Tongue (tissue), 2 donors: ENCODE results near the gene HLA-DQA1. TPM values are rescaled to one million over a fixed set of nuclear protein-coding genes. Genes with fewer than 3 reads are reported as not detected.
A peak's percentile ranks its signal among the peaks of the same experiment; 100 is the strongest.
"Not testable (repeated sequence)": the region's sequence is repeated elsewhere in the genome, so short reads cannot be mapped to it uniquely, and the experiment has no call there.

ENCODE experiments used
- DNase-seq: peaks from one replicate; pipeline ENCODE4 v3.0.0-alpha.2; 2015
- total RNA-seq: library from RNA; depleted of rRNA; stranded (reverse); fragments of >200 nt; gene quantifications from one replicate; pipeline ENCODE4 v1.2.3, GENCODE V29; 2014

Gene HLA-DQA1
- total RNA-seq, 1 donor from 2014 or later = not detected

GRCh38 chr6:32659856-32660595, 22.8 kb downstream of the HLA-DQA1 start:
- DNase-seq = no peak

DNA sequence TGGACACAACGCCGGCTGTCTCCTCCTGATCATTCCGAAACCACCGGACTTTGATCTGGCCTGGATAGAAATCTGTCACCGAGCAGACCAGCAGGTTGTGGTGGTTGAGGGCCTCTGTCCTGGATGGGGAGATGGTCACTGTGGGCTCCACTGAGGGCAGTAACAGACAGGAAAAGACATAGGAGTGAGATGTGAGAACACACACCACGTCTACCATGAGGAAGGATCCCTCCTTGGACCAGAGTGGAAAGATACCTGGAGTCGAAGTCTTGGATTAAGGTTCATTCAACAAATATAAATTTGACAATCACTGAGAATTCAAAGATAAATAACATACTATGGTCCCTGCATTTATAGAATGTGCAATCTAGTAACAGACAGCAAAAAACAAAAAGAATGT, 24.9 kb downstream of the HLA-DQA1 start:
- DNase-seq = no peak

DNA sequence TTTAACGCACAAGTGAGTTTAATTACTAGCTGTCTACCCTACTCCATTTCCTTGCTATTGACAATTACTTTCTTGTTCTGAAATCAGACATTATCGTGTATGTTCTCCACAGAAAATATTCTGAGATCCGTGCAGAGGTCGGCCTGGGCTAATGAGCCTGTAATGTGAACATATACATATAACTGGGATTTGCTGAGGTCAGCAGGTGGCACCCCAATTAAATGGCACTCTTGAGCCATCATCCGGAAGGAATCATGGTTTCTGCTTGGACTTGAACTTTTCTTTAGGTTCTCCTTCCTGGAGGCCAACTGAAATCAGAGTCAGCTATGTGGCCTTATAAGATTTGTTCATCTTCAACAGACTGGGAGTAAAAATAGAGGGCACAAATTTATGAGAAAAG, 25.6 kb downstream of the HLA-DQA1 start:
- DNase-seq = no peak

DNA sequence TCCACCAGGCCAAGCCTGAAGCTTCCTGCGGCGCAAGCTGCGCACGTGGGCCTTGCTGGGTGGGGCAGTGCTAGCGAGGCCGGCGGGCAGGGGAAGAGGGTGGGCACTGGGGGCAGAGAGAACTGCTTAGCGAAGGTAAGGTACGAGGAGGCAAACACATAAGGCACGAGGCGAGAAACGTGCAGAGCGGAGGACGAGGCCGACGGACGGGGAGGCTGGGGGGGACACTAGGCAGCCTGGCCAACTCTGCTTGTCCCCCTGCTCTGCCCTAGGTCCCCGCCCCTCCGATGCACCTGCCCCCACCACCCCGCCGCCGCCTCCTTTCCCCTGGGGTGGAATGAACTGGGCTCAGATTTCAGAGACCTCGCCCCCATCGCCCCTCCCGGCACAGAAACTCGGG, 27.1 kb downstream of the HLA-DQA1 start:
- no peak for DNase-seq

- DNase-seq = no peak
These were observed 27.7 kb downstream of the HLA-DQA1 start for GRCh38 chr6:32664827-32665362.

DNA sequence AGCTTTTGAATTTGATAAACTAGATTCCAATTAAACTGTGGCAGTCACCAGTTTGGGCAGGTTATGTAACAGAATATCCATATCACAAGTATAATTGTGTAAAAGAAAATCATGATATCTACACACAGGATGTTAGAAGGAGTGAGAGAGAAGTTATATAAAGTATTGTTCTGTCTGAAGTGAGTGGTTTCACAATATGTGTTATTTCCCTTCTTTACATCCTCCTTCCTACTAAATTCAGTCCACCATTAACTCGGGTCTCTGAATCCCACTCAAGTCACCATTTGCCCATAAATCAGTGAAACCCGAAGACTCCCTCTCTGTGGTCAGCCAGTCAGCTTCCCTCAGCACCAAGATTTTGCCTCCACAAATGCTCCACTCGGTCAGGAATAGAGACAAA, 28.5 kb downstream of the HLA-DQA1 start:
- DNase-seq = no peak

- DNase-seq = peak; percentile 61
These were observed 29.5 kb downstream of the HLA-DQA1 start, which contains the start of gene HLA-DQB1 for GRCh38 chr6:32666420-32667300. Gene HLA-DQB1 (minus strand): TSS chr6:32666657. CDS start chr6:32666607, 50 bp downstream.

DNA sequence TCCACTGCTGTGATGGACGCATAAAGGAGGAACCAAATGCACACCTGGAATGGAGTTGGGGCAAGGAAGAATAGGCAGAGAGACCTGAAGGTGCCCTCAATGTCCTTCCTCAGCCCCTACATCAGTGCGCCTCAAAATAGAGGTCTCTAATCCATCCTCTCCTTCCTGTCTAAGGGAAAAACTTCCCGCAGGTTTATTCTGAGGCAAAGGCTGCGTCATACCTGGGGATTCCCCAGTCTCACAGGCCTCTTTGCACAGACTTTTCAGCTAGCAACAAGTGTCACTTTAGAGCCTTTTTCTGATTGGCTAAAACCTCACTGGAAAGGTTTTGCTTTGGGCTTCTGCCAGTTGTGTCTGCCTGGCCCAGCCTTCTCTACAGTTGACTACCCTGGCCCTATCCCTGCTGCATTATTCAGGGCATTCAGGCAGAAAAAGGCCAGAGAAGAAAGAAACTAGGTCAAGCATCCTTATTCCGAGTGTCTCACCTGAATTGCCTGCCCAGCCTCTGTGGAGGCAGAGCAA, 31.1 kb downstream of the HLA-DQA1 start:
- peak; percentile 48 for DNase-seq

DNA sequence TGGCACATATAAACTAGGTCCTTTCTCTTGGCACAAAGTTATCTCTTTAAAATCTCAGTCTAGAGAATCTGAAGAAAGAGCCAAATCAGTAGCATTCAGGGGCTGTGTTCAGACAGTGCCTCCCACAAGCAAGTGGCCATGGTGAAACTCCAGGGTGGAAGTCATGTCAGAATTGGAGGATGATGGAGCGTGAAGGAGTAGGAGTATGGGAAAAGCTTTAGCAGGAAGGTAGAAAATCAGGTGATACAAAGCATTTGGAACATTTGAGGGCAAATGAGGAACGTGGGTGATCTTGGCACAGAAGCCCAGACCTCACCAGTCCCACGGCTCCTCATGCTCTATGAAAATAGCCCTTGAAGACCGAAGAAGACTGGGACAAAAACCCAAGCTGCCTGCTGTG, 32.0 kb downstream of the HLA-DQA1 start:
- DNase-seq = no peak

- no peak for DNase-seq
These were observed 32.7 kb downstream of the HLA-DQA1 start for GRCh38 chr6:32669893-32670292.

- DNase-seq = not testable (repeated sequence)
These were observed 34.7 kb downstream of the HLA-DQA1 start for GRCh38 chr6:32671908-32672307.

DNA sequence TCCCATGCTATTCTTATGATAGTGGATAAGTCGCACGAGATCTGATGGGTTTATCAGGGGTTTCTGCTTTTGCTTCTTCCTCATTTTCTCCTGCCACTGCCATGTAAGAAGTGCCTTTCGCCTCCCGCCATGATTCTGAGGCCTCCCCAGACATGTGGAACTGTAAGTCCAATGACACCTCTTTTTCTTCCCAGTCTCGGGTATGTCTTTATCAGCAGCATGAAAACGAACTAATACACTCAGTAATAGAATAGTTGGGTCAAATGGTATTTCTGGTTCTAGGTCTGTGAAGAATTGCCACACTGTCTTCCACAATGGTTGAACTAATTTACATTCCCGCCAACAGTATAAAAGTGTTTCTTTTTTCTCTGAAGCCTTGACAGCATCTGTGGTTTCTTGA, 36.9 kb downstream of the HLA-DQA1 start:
- not testable (repeated sequence) for DNase-seq

DNA sequence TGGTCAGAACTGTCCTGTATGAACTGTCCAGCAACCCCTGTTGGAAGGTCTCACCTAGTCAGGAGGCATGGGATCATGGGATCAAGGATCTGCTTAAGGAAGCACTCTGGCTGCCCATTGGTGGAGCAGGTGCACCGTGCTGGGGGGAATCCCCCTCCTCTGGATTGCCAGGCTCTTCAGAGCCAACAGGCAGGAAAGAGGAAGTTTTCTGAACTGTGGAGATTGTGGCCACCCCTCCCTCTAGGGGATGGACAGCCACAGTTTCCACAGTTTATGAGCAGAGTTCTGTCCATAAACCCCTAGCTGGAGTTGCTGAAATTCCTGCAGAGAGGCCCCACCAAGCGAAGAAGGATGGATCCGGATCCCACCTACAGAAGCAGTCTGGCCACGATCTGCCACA, 42.3 kb downstream of the HLA-DQA1 start:
- no peak for DNase-seq

GRCh38 chr6:32680055-32680454, 42.8 kb downstream of the HLA-DQA1 start:
- no peak for DNase-seq

DNA sequence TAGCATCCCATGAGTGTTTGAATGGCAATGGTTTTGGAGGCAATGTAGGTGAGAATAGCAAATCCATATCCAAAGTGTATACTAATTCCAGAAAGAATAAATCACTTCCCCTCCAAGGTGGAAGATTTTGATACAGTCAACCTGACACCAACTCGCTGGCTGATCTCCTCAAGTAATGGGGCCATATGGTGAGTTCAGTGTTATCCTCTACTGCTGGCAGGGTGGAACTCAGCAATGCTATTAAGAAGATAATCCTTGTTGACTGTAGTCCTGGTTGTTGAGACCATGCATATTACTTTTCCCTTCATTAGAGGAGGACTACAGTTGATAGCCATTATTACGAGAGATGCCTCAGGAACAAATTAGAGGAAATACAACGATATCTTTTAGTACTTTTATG, 47.0 kb downstream of the HLA-DQA1 start:
- DNase-seq = no peak

GRCh38 chr6:32685603-32686002, 48.4 kb downstream of the HLA-DQA1 start:
- DNase-seq = no peak

DNA sequence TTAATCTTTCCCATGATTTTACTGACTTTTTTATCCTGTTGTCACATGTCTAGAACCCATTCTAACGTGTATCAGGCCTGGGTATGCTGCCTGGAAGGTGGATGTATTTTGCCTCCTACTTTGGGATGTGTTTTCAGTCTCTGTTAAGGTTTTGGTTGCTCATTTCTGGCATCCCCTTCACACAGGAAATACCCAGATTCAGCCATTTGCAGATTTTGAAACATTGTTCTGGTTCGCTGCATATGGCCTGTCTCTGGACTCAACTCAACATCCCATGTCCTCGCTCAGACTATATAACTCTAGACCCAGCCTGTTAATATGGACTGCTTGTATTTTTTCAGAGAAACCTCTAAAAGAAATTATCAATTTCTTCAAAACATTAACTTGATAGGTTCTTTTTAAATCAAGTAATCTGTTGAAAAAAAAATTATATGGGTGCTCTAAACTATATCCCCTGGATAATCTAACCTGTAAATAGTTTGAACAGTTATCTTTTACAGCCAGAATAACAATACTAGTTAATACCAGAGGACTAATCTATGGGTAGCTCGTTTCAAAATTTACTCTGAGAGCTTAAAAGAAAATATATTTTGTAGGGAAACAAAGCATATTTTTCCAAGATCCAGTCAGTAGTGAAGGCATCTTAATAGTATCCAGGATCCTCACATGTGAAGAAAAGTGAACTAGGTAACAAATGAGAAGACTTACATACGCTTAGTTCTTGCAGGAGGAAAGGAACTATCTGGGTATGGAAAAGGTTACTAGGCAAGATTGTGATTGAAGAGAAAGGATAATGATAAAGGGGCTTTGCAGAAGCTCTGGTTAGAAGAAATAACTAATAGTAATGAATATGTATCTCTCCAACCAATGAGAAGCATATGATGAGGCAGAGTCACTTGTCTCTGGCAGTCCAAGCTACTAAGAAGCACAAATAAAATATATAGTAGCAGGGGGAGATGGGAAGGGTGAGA, 52.6 kb downstream of the HLA-DQA1 start:
- DNase-seq = no peak

DNA sequence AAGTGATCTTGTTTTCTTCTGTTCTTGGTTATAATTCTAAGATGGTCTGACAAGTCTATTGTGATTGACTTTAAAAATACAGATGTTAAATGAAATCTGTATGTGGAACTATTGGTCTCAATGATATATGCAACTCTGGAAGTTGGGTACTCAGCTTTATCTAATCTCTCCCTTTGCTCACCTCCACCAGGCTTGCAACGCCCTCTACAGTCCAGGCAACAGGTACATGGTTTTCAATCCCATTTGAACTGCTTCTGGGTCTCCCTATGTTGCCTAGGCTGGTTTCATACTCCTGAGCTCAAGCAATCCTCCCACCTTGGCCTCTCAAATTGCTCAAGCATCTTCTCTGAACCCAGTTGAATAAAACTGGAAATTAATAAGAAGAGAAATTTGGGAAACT, 54.8 kb downstream of the HLA-DQA1 start:
- DNase-seq = no peak
